GM21619 (cell line): ENCODE results near the gene EGLN2.
A peak's percentile ranks its signal among the peaks of the same experiment; 100 is the strongest.
"Not testable (repeated sequence)": the region's sequence is repeated elsewhere in the genome, so short reads cannot be mapped to it uniquely, and the experiment has no call there.

Source experiments
- ATAC-seq: cut with Tn5 transposase; IDR thresholded peaks from one replicate; pipeline ENCODE4 v1.9.1; 2021; ENCODE audit not compliant: unreplicated experiment

The EGLN2 gene

GRCh38 chr19:40798683-40799557 is at the start of gene EGLN2:
Gene EGLN2 (plus strand): TSS chr19:40799191. CDS start chr19:40800573, 1,382 bp downstream.
- peak; percentile 66 for ATAC-seq

GRCh38 chr19:40750058-40750873 is 48.7 kb upstream of the EGLN2 start, which contains the start of gene ACTMAP:
Gene ACTMAP (minus strand): TSS chr19:40750477. CDS start chr19:40749803, 674 bp downstream.
- peak; percentile 76 for ATAC-seq

GRCh38 chr19:40750874-40751537 is 48.0 kb upstream of the EGLN2 start, which contains the start of gene SNRPA:
Gene SNRPA (plus strand): TSS chr19:40751203. CDS start chr19:40751409, 206 bp downstream.
- ATAC-seq: peak; percentile 54

GRCh38 chr19:40752257-40752781 is 46.7 kb upstream of the EGLN2 start:
- ATAC-seq: no peak

- ATAC-seq: no peak
Observed at GRCh38 chr19:40754611-40755247, 44.3 kb upstream of the EGLN2 start.

- ATAC-seq: no peak
Observed at GRCh38 chr19:40755248-40755624, 43.8 kb upstream of the EGLN2 start.

DNA sequence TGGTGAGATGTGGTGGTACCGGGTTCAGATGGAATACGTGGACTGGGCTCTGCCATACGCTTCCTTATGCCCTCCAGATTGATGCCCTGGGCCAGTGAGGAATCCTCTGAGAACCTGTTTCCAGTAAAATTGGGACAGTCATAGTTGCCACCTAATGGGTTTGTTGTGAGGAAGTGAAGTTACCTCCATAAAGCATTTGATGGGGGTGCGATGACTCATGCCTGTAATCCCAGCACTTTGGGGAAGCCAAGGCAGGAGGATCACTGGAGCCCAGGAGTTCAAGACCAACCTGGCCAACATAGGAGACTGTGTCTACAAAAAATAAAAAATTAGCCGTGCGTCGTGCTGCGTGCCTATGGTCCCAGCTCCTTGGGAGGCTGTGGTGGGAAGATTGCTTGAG is 43.2 kb upstream of the EGLN2 start:
- no peak for ATAC-seq

DNA sequence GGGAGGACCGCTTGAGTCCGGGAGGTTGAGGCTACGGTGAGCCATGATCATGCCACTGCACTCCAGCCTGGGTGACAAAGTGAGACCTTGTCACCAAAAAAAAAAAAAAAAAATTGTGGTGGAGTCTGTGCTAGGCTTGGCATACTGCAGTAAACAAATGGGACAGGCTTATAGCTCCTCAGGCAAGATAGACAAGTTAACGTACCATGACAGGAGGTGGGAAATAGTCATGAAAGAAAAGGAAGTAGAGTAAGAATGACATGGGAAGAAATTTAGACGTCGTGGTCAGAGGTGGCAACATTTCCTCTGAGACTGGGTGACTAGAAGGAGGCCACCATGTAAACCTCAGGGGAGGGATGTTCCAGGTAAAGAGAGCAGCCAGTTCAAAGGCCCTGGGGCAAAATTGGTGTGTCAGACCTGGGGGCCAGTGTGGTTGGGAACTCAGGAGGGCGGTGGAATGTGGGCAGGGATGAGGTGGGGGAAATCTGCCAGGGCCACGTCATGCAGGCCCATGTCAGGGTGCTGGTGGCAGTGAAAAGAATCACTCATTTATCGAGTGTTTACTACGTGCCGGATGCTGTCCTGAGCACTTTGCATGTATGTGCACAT is 42.4 kb upstream of the EGLN2 start:
- ATAC-seq: no peak

- ATAC-seq: no peak
Observed at GRCh38 chr19:40758491-40758890, 40.5 kb upstream of the EGLN2 start.

DNA sequence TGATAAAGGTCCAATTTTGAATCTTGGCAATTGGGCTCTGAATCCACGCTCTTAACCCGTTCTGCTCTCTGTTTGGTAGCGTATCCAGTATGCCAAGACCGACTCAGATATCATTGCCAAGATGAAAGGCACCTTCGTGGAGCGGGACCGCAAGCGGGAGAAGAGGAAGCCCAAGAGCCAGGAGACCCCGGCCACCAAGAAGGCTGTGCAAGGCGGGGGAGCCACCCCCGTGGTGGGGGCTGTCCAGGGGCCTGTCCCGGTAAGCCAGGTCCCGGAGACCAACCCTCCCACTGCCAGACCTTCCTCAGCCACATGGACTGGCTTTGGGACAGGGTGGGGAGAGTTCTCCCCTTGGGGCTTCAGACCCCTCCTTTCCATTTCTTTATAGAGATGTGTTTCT is 39.6 kb upstream of the EGLN2 start:
- no peak for ATAC-seq

DNA sequence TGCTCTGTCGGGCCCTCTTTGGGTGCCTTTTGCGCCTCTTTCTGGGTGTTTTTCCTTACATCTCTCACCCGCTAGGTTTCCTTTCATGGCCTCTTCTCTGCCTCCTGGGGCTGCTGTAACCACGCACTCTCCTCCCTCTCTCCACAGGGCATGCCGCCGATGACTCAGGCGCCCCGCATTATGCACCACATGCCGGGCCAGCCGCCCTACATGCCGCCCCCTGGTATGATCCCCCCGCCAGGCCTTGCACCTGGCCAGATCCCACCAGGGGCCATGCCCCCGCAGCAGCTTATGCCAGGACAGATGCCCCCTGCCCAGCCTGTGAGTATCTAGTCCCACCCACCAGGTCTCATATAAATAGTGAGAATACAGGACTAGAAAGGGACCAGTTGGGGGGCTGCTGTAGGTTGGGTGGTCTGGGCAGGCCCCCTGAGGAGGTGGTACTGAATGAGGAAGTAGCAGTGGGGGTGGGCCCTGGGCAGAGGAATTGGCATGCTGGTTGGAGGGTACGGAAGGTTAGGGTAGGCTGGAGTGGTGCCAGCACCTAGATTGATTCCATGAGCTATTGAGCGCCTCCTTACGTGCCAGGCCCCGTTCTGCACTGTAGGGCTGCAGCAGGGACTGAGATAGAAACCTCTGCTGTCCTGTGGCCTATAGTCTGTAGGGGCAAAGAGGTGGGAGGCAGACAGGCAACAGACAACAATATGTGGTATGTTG is 36.1 kb upstream of the EGLN2 start:
- no peak for ATAC-seq

GRCh38 chr19:40763526-40763925 is 35.5 kb upstream of the EGLN2 start:
- no peak for ATAC-seq

- ATAC-seq: no peak
Observed at GRCh38 chr19:40763963-40764362, 35.0 kb upstream of the EGLN2 start.

DNA sequence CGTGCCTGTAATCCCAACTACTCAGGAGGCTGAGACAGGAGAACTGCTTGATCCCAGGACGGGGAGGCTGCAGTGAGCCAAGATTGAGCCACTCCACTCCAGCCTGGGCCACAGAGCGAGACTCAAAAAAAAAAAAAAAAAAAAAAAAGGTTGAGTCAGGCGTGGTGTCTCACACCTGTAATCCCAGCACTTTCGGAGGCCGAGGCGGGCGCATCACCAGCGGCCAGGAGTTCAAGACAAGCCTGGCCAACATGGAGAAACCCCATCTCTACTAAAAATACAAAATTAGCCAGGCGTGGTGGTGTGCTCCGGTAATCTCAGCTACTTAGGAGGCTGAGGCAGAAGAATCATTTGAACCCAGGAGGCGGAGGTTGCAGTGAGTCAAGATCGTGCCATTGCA is 32.6 kb upstream of the EGLN2 start:
- ATAC-seq: not testable (repeated sequence)

DNA sequence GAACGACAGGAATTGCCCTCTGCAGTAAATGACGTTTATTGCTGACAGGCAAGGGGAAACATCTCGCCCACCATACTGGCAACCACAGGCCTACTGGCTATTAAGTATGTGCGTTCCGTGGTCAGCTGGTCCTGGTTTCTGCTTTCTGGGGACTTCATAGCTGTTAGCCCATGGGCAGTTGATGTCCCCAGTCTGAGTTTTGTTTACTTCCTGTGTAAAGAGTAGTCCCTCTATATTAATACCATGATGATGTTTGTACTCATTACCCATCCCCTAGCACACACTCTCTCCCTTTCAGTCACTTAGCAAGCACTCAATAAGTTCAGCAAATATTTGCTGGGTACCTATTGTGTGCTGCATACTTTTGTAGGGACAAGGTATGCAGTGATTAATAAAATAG is 30.1 kb upstream of the EGLN2 start:
- no peak for ATAC-seq

DNA sequence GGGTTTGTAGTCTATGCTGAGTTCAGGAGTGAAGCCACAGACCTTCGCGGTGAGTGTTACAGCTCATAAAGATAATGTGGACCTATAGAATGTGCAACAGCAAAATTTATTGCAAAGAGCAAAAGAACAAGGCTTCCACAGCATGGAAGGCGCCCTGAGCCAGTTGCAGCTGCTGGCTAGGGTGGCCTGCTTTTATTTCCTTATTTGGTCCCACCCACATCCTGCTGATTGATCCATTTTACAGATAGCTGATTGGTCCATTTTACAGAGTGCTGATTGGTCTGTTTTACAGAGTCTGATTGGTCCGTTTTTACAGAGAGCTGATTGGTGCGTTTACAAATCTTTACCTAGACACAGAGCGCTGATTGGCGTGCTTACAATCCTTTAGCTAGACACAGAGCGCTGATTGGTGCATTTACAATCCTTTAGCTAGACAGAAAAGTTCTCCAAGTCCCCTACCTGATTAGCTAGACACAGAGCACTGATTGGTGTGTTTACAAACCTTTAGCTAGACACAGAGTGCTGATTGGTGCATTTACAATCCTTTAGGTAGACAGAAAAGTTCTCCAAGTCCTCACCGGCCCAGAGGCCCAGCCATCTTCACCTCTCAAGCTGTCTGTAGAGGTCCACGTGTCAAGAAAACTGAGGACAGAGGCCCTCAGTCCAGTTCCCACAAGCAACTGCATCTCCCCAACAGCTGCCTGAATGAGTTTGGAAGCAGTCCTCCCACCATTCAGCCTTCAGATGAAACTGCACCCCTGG is 27.7 kb upstream of the EGLN2 start:
- not testable (repeated sequence) for ATAC-seq

GRCh38 chr19:40774916-40775631 is 23.9 kb upstream of the EGLN2 start, which contains the start of gene MIA:
Gene MIA (plus strand): TSS chr19:40775521. CDS start chr19:40775543, 22 bp downstream.
- no peak for ATAC-seq

DNA sequence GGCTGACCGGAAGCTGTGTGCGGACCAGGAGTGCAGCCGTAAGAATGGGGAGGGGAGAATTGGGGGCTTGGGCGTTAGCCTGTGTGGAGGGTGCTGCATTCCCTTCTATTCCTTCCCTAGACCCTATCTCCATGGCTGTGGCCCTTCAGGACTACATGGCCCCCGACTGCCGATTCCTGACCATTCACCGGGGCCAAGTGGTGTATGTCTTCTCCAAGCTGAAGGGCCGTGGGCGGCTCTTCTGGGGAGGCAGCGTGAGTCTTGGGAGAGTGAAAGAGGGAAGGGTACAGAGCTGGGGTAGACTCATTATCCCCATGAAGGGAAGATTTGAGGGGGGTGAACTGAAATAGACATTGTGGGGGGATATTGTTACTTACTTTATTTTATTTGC is 23.4 kb upstream of the EGLN2 start:
- ATAC-seq: no peak
